Measurements from ENCODE around the gene OGG1.
"Not testable (repeated sequence)": the region's sequence is repeated elsewhere in the genome, so short reads cannot be mapped to it uniquely, and the experiment has no call there.

OGG1 gene

DNA sequence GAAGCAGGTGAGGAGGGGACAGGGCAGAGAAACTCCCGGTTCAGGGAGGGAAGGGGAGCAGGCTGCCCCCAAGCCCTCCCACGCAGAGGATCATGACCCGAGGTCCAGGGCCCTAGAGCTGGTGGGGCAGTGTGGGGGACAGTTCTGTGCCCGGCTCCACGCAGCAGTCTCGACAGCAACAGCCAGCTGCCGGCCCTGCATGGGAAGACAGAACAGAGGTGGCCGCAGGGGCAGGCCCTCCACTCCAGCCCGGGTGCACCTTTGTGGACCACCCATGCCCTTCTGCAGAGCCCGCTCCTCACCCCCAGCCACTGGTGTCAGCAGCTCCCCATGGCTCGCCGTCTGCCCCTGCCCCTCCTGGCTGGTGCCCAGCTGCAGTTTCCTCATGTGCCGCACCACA lies 7.7 kb downstream of the OGG1 start:
- DNase-seq (ENCODE audit: extremely low spot score, insufficient read length, low read depth) (no peak), FAIRE-seq (no peak)

DNA sequence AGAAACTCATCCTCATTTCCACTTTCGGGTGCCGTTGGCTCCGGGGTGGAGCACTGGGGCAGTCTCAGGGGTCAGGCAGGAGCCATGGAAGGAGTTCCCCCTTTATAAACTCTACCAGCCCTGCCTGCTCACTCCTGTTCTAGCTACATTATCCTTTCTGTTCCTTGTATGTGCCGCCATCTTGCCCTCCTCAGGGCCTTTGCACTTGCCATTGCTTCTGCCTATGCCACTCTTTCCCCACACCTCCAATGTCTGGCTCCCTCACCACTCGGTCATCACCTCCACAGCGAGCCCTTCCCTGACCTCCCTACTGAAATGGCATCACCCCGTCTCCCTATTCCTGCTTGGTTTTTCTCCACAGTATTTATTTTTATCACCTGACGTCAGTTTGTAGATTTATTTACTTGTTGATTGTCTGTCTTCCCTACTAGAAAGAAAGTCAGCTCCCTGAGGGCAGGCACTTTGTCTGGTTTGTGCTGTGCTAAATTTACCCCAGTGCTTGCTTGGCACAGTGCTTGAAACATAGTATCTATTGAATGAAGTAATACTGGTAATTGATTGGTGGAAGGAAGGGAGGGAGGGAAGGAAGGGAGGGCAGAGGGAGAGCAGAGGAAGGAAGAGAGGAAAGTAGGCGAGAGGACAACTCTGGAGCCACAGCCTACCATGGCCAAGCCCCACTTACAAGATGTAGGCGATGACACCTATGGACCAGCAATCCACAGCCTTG lies 11.2 kb downstream of the OGG1 start:
- FAIRE-seq (no peak), DNase-seq (ENCODE audit: extremely low spot score, insufficient read length, low read depth) (no peak)

GRCh38 chr3:9761919-9762318 lies 12.2 kb downstream of the OGG1 start:
- DNase-seq (ENCODE audit: extremely low spot score, insufficient read length, low read depth) (no peak), FAIRE-seq (no peak)

- FAIRE-seq (no peak), DNase-seq (ENCODE audit: extremely low spot score, insufficient read length, low read depth) (no peak)
These were observed 13.1 kb downstream of the OGG1 start for GRCh38 chr3:9762871-9763270.

- FAIRE-seq (no peak), DNase-seq (ENCODE audit: extremely low spot score, insufficient read length, low read depth) (no peak)
These were observed 16.1 kb downstream of the OGG1 start for GRCh38 chr3:9765865-9766264.

- FAIRE-seq (no peak), DNase-seq (ENCODE audit: extremely low spot score, insufficient read length, low read depth) (no peak)
These were observed 17.7 kb downstream of the OGG1 start for GRCh38 chr3:9767418-9767817.

GRCh38 chr3:9768141-9768775 lies 18.5 kb downstream of the OGG1 start:
- DNase-seq (ENCODE audit: extremely low spot score, insufficient read length, low read depth) (no peak), FAIRE-seq (no peak)

- FAIRE-seq (no peak), DNase-seq (ENCODE audit: extremely low spot score, insufficient read length, low read depth) (no peak)
These were observed 19.3 kb downstream of the OGG1 start for GRCh38 chr3:9769012-9769411.

- DNase-seq (ENCODE audit: extremely low spot score, insufficient read length, low read depth) (peak; percentile 33), FAIRE-seq (no peak)
These were observed 19.9 kb downstream of the OGG1 start, which contains the start of gene CAMK1 for GRCh38 chr3:9769426-9770275. TSS of gene CAMK1 (minus strand) at chr3:9769947. CDS start at chr3:9767749, 2,198 bp downstream.

DNA sequence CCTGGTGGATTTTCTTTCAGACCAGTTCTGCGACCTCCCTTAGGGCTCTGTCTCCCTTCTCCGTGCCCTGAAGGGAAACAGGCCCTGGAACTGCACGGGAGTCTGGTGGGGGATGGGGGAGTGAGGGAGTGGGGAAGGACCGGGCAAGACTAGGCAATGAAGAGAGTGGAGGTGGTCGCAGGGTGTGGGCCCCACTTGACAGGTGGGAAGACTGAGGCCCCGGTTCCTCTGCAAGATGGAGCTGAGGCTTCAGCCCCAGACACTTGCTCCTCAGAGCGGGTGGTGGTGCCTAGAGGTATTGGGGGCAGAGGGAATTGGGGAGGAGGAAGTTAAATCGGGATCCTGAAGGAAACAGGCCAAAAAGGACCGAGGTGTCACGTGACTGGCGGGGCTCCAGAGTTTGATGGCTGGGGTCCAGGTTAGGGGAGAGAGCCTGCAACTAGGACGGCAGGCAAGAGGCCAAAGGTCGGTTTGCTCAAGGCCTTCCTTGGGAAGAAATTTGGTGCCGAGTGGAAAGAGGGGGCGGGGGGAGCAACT lies 20.6 kb downstream of the OGG1 start:
- FAIRE-seq, result no peak
- DNase-seq (ENCODE audit: extremely low spot score, insufficient read length, low read depth), result no peak

DNA sequence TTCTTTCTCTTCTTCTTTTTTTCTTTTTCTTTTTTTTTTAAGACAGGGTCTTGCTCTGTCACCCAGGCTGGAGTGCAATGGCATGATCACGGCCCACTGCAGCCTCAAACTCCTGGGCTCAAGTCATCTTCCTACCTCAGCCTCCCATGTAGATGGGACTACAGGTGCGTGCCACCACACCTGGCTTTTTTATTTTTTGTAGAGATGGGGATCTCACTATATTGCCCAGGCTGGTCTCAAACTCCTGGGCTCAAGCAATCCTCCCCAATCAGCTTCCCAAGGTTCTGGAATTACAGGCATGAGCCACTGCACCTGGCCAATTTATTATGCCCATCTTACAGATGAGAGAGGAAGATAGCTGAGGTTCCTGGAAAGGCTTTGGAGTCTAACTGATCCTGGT lies 21.3 kb downstream of the OGG1 start:
- DNase-seq (ENCODE audit: extremely low spot score, insufficient read length, low read depth); FAIRE-seq: not testable (repeated sequence)

- no peak for FAIRE-seq
These were observed 27.3 kb downstream of the OGG1 start for GRCh38 chr3:9776896-9777693.

GRCh38 chr3:9777694-9778021 lies 27.9 kb downstream of the OGG1 start:
- no peak for FAIRE-seq
- DNase-seq (ENCODE audit: extremely low spot score, insufficient read length, low read depth), result no peak

More at GRCh38 chr3:9776896-9777693, 27.3 kb downstream of the OGG1 start:
- DNase-seq (ENCODE audit: extremely low spot score, insufficient read length, low read depth), result no peak

- FAIRE-seq (no peak), DNase-seq (ENCODE audit: extremely low spot score, insufficient read length, low read depth) (no peak)
These were observed 28.7 kb downstream of the OGG1 start for GRCh38 chr3:9778143-9779074.

- DNase-seq (ENCODE audit: extremely low spot score, insufficient read length, low read depth) (no peak), FAIRE-seq (no peak)
These were observed 29.4 kb downstream of the OGG1 start for GRCh38 chr3:9779075-9779593.

DNA sequence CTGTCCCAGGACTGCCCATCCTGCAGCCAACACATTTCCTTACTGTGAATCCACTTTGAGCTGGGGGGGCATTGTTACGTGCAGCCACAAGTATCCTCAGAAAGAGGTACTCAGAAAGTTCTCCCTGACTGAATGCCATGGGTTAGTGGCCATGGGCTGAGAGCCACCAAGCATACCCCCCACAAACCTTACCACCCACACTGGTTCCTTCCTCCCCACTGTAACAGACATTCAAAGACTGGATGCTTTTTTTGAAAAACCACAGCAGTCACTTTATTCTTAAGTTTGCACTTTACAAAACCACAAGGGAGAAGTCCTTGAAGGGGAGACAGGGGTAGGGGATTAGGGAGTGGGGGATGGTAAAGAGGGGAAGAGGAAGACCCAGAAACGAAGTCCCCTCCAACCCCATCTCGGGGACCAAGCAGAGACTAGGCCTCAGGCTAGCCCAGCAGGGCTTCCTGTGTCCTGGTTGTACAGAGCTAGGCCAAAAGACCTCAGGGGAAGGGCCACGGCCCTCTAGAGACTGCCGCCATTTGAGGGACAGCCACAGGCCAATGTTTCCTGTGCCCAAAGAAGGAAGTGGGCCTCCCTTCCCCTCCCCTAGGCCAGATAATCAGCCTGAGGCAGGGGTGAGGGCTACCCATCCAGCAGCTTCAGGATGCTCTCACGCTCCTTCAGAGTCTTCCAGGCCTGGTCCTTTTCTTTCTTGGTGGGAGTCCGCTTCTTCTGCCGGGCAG lies 30.1 kb downstream of the OGG1 start:
- FAIRE-seq (peak; percentile 71), DNase-seq (ENCODE audit: extremely low spot score, insufficient read length, low read depth) (peak; percentile 25)

- DNase-seq (ENCODE audit: extremely low spot score, insufficient read length, low read depth) (no peak), FAIRE-seq (no peak)
These were observed 30.7 kb downstream of the OGG1 start for GRCh38 chr3:9780458-9780812.

GRCh38 chr3:9780910-9781309 lies 31.2 kb downstream of the OGG1 start:
- no peak for DNase-seq (ENCODE audit: extremely low spot score, insufficient read length, low read depth)
- no peak for FAIRE-seq
